ENCODE data around the gene FRMD5. TPM values are rescaled to one million over a fixed set of nuclear protein-coding genes. Genes with fewer than 3 reads are reported as not detected.

Gene FRMD5
- total RNA-seq, 1 donor from 2014 or later, result 43.8 TPM

- Mint-ChIP-seq H3K27me3 (ENCODE audit: unreplicated experiment) (no peaks in the 10 kb centered on the region), H3K4me3 (ENCODE audit: unreplicated experiment) (no peak overlapping the region), H3K4me1 (ENCODE audit: low read depth, unreplicated experiment) (peaks cover 23% of the 10 kb centered on the region), H3K9me3 (ENCODE audit: unreplicated experiment) (peaks cover 7% of the 10 kb centered on the region), H3K27ac (ENCODE audit: unreplicated experiment) (no peak overlapping the region), H3K36me3 (ENCODE audit: unreplicated experiment) (no peaks in the 10 kb centered on the region)
- TF ChIP-seq CTCF (IDR thresholded peaks at IDR 0.05; ENCODE audit: partially characterized antibody, unreplicated experiment), result no peak
- DNase-seq, result no peak
Measured at GRCh38 chr15:43957724-43958123, 237.3 kb downstream of the FRMD5 start.

- Mint-ChIP-seq H3K27ac (ENCODE audit: unreplicated experiment) (no peak overlapping the region), H3K9me3 (ENCODE audit: unreplicated experiment) (no peaks in the 10 kb centered on the region), H3K27me3 (ENCODE audit: unreplicated experiment) (peaks cover 2% of the 10 kb centered on the region), H3K36me3 (ENCODE audit: unreplicated experiment) (no peaks in the 10 kb centered on the region), H3K4me1 (ENCODE audit: low read depth, unreplicated experiment) (peaks cover 39% of the 10 kb centered on the region), H3K4me3 (ENCODE audit: unreplicated experiment) (no peak overlapping the region)
- DNase-seq, result no peak
- TF ChIP-seq CTCF (IDR thresholded peaks at IDR 0.05; ENCODE audit: partially characterized antibody, unreplicated experiment), result no peak
Measured at GRCh38 chr15:43955140-43955539, 239.9 kb downstream of the FRMD5 start.

- TF ChIP-seq CTCF (IDR thresholded peaks at IDR 0.05; ENCODE audit: partially characterized antibody, unreplicated experiment), result no peak
- no peaks in the 10 kb centered on the region for H3K36me3 Mint-ChIP-seq (ENCODE audit: unreplicated experiment)
Measured at GRCh38 chr15:43954181-43954621, 240.9 kb downstream of the FRMD5 start.

GRCh38 chr15:43953402-43953801 lies 241.7 kb downstream of the FRMD5 start:
- no peak for DNase-seq
- H3K4me1 Mint-ChIP-seq (ENCODE audit: low read depth, unreplicated experiment), result peaks cover 37% of the 10 kb centered on the region

More at GRCh38 chr15:43954181-43954621, 240.9 kb downstream of the FRMD5 start:
- DNase-seq, result no peak
- peak overlapping the region; percentile 44 for H3K27ac Mint-ChIP-seq (ENCODE audit: unreplicated experiment)
- no peaks in the 10 kb centered on the region for H3K9me3 Mint-ChIP-seq (ENCODE audit: unreplicated experiment)
- peaks cover 2% of the 10 kb centered on the region for H3K27me3 Mint-ChIP-seq (ENCODE audit: unreplicated experiment)
- peaks cover 41% of the 10 kb centered on the region for H3K4me1 Mint-ChIP-seq (ENCODE audit: low read depth, unreplicated experiment)
- peak overlapping the region; percentile 71 for H3K4me3 Mint-ChIP-seq (ENCODE audit: unreplicated experiment)

GRCh38 chr15:43950531-43950930 lies 244.5 kb downstream of the FRMD5 start:
- no peaks in the 10 kb centered on the region for H3K36me3 Mint-ChIP-seq (ENCODE audit: unreplicated experiment)

More at GRCh38 chr15:43953402-43953801, 241.7 kb downstream of the FRMD5 start:
- Mint-ChIP-seq H3K27me3 (ENCODE audit: unreplicated experiment) (peaks cover 2% of the 10 kb centered on the region), H3K36me3 (ENCODE audit: unreplicated experiment) (no peaks in the 10 kb centered on the region), H3K9me3 (ENCODE audit: unreplicated experiment) (no peaks in the 10 kb centered on the region), H3K27ac (ENCODE audit: unreplicated experiment) (no peak overlapping the region), H3K4me3 (ENCODE audit: unreplicated experiment) (no peak overlapping the region)
- no peak for TF ChIP-seq CTCF (IDR thresholded peaks at IDR 0.05; ENCODE audit: partially characterized antibody, unreplicated experiment)

More at GRCh38 chr15:43950531-43950930, 244.5 kb downstream of the FRMD5 start:
- peaks cover 6% of the 10 kb centered on the region for H3K27me3 Mint-ChIP-seq (ENCODE audit: unreplicated experiment)
- H3K27ac Mint-ChIP-seq (ENCODE audit: unreplicated experiment), result no peak overlapping the region
- no peaks in the 10 kb centered on the region for H3K9me3 Mint-ChIP-seq (ENCODE audit: unreplicated experiment)
- H3K4me1 Mint-ChIP-seq (ENCODE audit: low read depth, unreplicated experiment), result peaks cover 39% of the 10 kb centered on the region
- no peak for DNase-seq
- no peak overlapping the region for H3K4me3 Mint-ChIP-seq (ENCODE audit: unreplicated experiment)
- TF ChIP-seq CTCF (IDR thresholded peaks at IDR 0.05; ENCODE audit: partially characterized antibody, unreplicated experiment), result no peak

Measured in glutamatergic neuron (in vitro differentiated cells).